ENCODE measurements around the gene TELO2. TPM values are rescaled to one million over a fixed set of nuclear protein-coding genes. Genes with fewer than 3 reads are reported as not detected.

The TELO2 gene
- total and polyA plus RNA-seq, 4 donors: 12.9 to 19.3 (median 16.2) TPM

- no peak for TF ChIP-seq TAF1 (conservative IDR thresholded peaks at IDR 0.05)
- TF ChIP-seq EGR1 (IDR thresholded peaks at IDR 0.05; ENCODE audit: low read depth in 2 of 2): no peak
- TF ChIP-seq HNF4A (conservative IDR thresholded peaks at IDR 0.05): no peak
- no peak for TF ChIP-seq ATF3 (IDR thresholded peaks at IDR 0.05)
- TF ChIP-seq REST (IDR thresholded peaks at IDR 0.05): no peak
- no peak for TF ChIP-seq SP1 (IDR thresholded peaks at IDR 0.05)
- TF ChIP-seq CTCF (IDR thresholded peaks at IDR 0.05; ENCODE audit: low read depth, low read length, missing input control): no peak
- no peak for TF ChIP-seq FOXA1 (IDR thresholded peaks at IDR 0.05)
- no peak for TF ChIP-seq HNF4G (IDR thresholded peaks at IDR 0.05)
- no peak for TF ChIP-seq JUND (IDR thresholded peaks at IDR 0.05)
- no peak for TF ChIP-seq GABPA (IDR thresholded peaks at IDR 0.05 in 1 of 2, conservative IDR thresholded peaks at IDR 0.05 in 1 of 2)
- no peak for TF ChIP-seq ZBTB33 (IDR thresholded peaks at IDR 0.05)
- TF ChIP-seq NR2F2 (IDR thresholded peaks at IDR 0.05): no peak
- no peak for TF ChIP-seq RAD21 (IDR thresholded peaks at IDR 0.05)
- no peak for TF ChIP-seq RXRA (IDR thresholded peaks at IDR 0.05)
- TF ChIP-seq MAX (IDR thresholded peaks at IDR 0.05): no peak
- TF ChIP-seq YY1 (IDR thresholded peaks at IDR 0.05): no peak
- TF ChIP-seq FOXA2 (IDR thresholded peaks at IDR 0.05): no peak
- H3K9ac ChIP-seq (ENCODE audit: low read depth in 1 of 2, low read length in 2 of 2): no peak overlapping the region
- H3K27me3 ChIP-seq (ENCODE audit: control insufficient read depth in 4 of 4, insufficient read depth in 4 of 4, low read length in 3 of 4): no peaks in the 10 kb centered on the region
- 90% methylated on average over 40 of the region's 40 CpGs for WGBS
- no peak for DNase-seq (ENCODE audit: low spot score)
- H3K4me1 ChIP-seq (ENCODE audit: control insufficient read depth in 4 of 4, insufficient read depth in 4 of 4, low read length in 3 of 4): no peaks in the 10 kb centered on the region
- H3K9me3 ChIP-seq (ENCODE audit: control insufficient read depth in 4 of 4, low read length in 3 of 4): no peaks in the 10 kb centered on the region
- no peak overlapping the region for H3K27ac ChIP-seq (ENCODE audit: low read depth in 1 of 2, low read length in 2 of 2)
- no peak overlapping the region for H3K4me3 ChIP-seq (ENCODE audit: low read depth in 1 of 3, low read length in 3 of 3)
- no peaks in the 10 kb centered on the region for H3K36me3 ChIP-seq (ENCODE audit: control insufficient read depth in 4 of 4, insufficient read depth in 3 of 4, low read depth in 1 of 4, low read length in 3 of 4)
Observed at GRCh38 chr16:1485847-1486496, 7.2 kb upstream of the TELO2 start.
